Endometrium (tissue), 2 donors: ENCODE measurements around the gene RPP25L.

ENCODE experiments used
- FAIRE-seq: peaks from 2 replicates; lab custom pipeline; 2012; peaks lifted over from hg19 to GRCh38; lab: Jason Lieb, UNC
- donor health status: control.
- donor health status: control.

The RPP25L gene

GRCh38 chr9:34585946-34586669 is 25.8 kb downstream of the RPP25L start:
- FAIRE-seq = no peak

DNA sequence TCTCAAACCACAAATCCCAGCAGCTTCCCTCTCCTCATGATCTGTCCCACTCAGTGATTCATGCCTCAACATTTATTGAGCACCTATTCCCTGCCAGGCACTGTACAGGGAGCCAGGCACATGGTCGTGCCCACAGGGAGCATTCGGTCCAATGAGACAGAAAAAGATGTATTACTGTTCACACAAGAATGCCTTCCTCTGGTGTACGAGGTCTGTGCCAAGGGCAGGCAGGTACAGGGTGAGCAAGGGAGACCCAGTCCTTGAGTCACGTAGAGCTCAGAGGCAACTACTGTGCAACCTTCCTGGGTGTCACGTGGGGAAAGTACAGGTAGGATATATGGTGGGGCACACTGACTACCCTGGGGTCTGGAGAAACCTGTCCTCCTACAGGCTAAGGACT is 26.9 kb downstream of the RPP25L start:
- no peak for FAIRE-seq

DNA sequence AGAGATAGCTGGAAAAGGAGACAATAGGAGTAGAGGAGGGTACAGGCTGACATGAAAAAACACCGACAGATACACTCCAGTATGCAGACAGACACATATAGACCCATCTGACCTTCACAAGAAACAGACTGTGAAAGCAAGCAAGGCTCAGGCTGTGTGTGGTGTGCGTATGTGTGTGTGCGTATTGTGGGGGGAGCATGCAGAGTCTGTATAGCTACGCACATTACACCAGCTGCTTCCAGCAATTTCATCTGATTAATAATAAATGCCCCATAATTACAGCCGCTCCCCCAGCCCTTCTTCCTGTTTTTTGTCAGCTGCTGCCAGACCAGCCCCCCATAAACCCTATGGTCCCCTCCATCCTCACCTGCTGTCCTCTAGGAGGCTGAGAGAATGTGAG is 29.1 kb downstream of the RPP25L start:
- no peak for FAIRE-seq

GRCh38 chr9:34581318-34581717 is 30.6 kb downstream of the RPP25L start:
- no peak for FAIRE-seq

- no peak for FAIRE-seq
Measured at GRCh38 chr9:34580358-34580757, 31.5 kb downstream of the RPP25L start.

DNA sequence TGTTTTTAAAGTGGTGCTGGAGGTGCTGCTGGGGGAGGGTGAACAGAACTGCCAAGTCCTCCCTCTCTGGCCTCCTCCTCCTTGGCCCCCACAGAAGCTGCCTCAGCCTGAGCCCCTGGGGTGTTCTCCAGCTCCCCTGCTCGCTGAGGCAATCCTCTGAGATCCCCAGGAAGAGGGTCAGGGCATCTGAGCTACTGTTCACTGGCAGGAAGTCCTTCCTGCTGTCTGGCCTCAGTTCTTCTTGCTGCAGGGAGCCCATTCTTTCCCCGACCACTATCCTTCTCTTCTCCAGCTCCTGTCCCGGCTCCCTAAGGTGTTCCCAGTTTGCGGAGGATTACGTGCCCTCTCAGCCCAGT is 32.1 kb downstream of the RPP25L start:
- FAIRE-seq = no peak

- no peak for FAIRE-seq
Measured at GRCh38 chr9:34579104-34579807, 32.6 kb downstream of the RPP25L start.

DNA sequence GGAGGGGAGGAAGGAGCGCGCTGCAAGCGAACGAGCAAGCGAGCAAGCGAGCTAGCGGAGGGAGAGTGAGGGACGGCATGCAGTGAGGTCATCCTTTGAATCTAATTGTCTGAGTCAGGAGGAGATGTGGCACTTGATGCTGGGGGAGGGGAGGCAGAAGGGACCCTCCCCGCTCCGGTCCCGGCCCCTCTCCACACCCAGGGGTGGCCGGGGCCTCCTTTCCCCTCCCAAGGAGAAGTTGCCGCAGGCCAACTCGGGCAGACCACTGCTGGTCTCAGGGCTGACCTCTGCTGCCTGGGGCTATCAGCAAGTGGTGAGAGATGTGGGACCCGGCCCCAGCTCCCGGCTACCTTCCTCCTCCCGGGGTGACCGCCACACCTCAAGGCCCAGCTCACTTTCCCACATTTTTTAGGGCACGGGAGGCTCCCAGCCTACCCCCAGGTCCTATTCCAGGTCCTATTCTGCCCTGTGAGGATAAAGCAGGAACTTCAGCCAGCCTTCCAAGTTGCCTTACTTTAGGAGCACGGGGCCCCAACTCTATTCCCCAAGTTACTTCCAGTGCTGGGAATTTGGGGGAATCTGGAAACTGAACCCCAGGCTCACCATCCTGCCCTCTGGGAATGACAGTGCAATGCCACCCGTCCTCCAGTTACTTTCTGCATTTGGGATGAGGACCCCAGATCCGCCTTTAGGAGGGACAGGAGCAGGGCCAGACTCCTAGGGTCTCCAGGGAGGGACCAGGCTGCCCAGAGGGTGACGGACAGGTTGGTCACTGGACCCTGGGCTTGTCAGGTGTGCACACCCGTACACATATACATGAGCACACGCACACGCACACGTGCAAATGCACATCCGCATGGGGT is 33.4 kb downstream of the RPP25L start:
- no peak for FAIRE-seq

DNA sequence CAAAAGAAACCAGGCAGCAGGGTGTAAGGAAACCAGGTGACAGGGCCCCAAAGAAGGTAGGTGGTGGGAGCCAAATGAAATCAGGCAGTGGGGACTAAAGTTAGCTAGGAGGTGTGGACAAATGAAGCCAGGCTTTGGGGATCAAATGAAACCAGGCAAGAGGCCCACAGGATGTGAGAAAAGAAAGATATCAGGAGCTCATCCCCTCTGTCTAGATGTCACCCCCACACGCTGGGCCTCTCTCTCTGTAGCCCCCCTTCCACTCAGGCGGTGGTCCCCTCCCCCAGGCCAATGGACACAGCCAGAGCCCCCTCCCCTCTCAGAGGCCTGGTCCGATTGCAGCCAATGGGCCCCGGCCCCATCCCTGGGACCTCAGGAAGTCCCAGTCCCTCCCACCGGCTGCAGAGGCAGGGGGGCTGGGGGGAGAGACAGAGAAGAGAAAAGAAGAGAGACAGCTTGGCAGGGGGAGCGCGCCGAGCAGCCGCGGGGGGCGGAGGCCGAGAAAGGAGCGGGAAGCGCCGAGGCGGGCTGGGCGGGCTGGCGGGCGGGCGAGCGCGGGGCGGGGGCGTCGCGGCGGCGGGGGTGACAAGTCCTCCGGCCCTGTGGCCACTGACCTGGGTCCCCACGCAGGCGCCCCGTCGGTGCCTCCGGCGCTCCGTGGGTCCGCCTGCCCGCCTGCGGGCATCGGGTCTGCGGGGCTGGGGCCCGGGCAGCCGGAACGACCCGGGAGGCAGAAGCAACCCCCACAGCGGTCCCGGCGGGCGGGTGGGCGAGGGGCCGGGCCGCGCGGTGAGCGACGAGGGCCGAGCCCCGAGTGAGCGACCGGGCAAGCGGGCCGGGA is 34.3 kb downstream of the RPP25L start:
- FAIRE-seq = no peak

DNA sequence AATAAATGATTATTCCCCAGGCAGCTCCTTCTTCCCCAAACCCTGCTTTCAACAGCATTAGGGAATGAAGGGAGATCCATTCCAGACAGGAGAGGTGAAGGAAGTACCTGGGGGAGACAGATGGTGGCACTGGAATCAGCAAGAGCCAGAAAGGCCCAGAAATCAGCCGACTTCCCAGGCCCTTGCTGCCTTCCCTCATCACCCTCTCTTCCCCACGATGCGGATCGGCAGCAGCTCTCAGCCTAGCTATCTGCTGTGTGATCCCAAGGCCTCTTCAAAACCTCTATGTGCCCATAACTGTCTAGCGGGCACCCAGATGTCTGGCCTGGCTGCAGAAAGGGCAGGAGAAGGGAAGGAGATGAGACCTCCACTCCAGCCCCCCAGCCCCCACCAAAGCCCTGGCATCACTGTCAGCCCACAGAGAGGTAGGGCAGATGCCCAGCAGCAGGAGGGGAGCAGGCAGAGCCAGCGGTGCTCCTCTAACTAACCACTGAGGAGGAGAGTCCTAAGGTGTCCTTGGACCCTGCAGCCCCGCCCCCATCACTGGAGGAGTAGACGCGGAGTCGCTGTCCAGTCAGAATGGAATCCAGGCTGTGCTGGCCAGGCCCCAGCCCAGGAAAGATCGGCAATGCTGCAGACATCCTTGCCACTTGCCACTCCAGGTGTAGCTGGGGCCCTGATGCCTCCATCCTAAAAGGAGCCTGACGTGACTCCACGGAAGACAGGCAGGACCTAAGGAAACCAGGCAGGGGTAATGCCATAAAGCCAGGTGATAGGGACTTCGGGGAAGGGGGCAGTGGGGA is 35.1 kb downstream of the RPP25L start:
- FAIRE-seq = no peak

- no peak for FAIRE-seq
Measured at GRCh38 chr9:34575862-34576596, 35.9 kb downstream of the RPP25L start.

DNA sequence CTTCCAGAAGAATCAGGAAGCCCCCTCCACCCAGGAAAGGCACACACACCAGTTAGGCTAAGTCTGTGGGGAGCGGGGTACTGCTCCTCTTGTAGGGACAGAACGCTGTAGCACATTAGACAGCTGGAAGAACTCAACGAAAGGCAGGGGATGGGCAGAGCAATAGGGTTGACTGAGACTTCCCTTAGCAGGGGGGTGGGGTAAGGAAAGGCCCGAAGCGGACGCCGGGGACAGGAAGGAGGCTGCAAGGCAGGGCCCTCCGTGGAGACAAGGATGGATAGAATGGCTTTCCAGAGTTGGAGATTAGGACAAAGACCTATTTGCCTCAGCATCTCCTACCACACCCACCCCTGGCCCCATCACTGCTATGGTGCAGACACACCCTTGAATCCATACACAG is 36.7 kb downstream of the RPP25L start:
- no peak for FAIRE-seq

- no peak for FAIRE-seq
Measured at GRCh38 chr9:34574571-34574970, 37.3 kb downstream of the RPP25L start.

GRCh38 chr9:34573599-34574325 is 38.1 kb downstream of the RPP25L start:
- no peak for FAIRE-seq

DNA sequence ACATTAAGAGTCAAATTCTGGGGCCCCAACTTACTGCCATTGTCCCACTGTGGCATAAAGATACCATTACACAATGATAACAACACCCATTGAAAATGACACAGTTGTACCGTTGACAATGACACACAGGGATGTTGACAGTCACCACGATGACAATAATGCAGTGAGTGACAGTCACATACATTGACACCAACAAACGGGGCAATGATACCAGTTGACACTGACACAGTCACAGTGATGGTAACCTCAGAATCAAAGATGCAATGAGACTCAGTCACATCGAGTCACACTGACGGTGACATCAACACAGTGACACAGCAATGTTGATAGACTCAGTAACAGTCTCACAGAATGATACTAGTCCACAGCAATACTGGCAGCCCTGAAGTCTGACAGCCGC is 39.3 kb downstream of the RPP25L start:
- no peak for FAIRE-seq

GRCh38 chr9:34572092-34572491 is 39.8 kb downstream of the RPP25L start:
- no peak for FAIRE-seq

GRCh38 chr9:34571481-34571810 is 40.5 kb downstream of the RPP25L start:
- no peak for FAIRE-seq

DNA sequence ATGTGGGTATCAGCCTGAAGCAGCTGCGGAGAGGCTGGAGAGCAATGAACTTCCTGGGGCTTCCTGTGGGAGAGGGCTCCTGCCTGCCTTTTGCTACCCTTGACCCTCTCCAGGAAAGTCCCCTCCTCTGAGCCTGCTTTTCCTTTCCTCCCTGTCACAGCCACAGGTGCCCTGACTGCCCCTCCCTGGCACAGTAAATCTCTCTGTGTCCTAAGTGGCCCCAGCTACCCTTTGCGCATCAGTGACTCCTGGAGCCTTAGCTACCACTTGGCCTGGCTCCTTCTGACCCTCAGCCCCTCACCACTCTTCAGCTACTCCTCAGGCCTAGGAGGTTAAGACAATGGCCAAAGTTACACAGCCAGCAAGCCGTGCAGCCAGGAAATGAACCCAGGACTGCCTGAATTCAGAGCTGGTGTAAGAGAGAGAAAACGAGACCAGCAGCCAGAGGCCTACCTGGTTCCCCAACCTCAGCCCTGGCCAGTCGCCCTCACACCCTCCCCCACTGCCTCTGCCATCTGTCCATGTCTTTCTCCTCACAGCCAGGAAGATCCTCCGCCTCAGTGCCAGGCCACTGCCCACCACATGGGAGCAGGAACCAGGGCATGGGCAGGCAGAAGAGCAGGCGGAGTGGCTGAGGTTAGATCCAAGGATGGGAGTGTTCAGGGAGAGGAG is 41.0 kb downstream of the RPP25L start:
- no peak for FAIRE-seq

GRCh38 chr9:34570376-34570775 is 41.5 kb downstream of the RPP25L start:
- FAIRE-seq = no peak
